ENCODE results near the gene ZNF780A. TPM values are rescaled to one million over a fixed set of nuclear protein-coding genes. Genes with fewer than 3 reads are reported as not detected.

ZNF780A gene
- total and polyA plus RNA-seq, 2 of the 8 experiments (the other 6 are each of a cell fraction or from before 2014, with no cell fraction given) = 3.5 to 12.0 TPM

DNA sequence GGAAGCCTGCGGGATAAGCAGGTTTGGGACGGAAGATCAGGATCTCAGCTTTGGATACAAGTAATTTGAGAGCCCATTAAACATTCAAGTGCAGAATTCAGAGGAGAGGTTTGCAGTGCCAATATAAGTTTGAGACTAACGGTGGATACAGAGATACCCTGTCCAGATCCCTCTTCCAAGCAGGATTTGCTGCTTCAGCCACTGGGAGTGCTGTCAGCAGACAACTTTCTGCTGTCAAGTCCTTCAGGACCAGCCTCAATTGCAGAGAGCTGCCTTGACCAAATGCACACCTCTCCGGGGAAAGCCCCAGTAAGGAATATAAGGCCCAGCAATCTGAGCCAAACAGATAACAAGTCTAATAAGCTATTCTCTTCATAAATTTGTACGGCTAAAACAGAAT, 46.1 kb upstream of the ZNF780A start:
- CTCF ChIA-PET (ENCODE audit: partially characterized antibody) = interaction anchor here (0.6 to 1.1 kb wide), 2 partner anchors 46 to 82 kb away, joined by 3 to 4 read pairs; partner anchors contain the start of gene TTC9B
- H4K91ac ChIP-seq (replicated peaks; ENCODE audit: insufficient read length, low read length) = no peak overlapping the region
- TF ChIP-seq, protein P1, sequence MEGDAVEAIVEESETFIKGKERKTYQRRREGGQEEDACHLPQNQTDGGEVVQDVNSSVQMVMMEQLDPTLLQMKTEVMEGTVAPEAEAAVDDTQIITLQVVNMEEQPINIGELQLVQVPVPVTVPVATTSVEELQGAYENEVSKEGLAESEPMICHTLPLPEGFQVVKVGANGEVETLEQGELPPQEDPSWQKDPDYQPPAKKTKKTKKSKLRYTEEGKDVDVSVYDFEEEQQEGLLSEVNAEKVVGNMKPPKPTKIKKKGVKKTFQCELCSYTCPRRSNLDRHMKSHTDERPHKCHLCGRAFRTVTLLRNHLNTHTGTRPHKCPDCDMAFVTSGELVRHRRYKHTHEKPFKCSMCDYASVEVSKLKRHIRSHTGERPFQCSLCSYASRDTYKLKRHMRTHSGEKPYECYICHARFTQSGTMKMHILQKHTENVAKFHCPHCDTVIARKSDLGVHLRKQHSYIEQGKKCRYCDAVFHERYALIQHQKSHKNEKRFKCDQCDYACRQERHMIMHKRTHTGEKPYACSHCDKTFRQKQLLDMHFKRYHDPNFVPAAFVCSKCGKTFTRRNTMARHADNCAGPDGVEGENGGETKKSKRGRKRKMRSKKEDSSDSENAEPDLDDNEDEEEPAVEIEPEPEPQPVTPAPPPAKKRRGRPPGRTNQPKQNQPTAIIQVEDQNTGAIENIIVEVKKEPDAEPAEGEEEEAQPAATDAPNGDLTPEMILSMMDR (IDR thresholded peaks at IDR 0.05; ENCODE audit: control extremely low read depth in 1 of 3, insufficient read depth in 1 of 3, low read depth in 1 of 3, low read length in 3 of 3) = peak in 2 of 3 experiments; percentile 16 to 20; a peak in 2 of 4 replicates
- TF ChIP-seq POLR2AphosphoS5 (IDR thresholded peaks at IDR 0.05; ENCODE audit: low read depth, low read length) (no peak), CREB1 (IDR thresholded peaks at IDR 0.05) (no peak), SRF (IDR thresholded peaks at IDR 0.05; ENCODE audit: low read depth, low read length) (no peak)
- TF ChIP-seq, protein P2, sequence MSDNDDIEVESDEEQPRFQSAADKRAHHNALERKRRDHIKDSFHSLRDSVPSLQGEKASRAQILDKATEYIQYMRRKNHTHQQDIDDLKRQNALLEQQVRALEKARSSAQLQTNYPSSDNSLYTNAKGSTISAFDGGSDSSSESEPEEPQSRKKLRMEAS (IDR thresholded peaks at IDR 0.05) = no peak
- no peak overlapping the region for H3K4ac ChIP-seq (replicated peaks; ENCODE audit: insufficient read length, low read depth, low read length)
- H2BK5ac ChIP-seq (ENCODE audit: low read depth, low read length) = no peak overlapping the region
- WGBS, 2 experiments (ENCODE audit: extremely low coverage in 1 of 2, insufficient coverage in 1 of 2, insufficient read length in 1 of 2, insufficient replicate concordance in 2 of 2, low coverage in 1 of 2, low lambda C conversion rate in 2 of 2, missing lambda C conversion rate in 1 of 2) = 87% methylated on average over 5 of the region's 5 CpGs; no CpG with 5 or more reads in 1 of the 2 experiments
- H3K4me1 ChIP-seq (replicated peaks in 1 of 4; ENCODE audit: control insufficient read depth in 3 of 4, insufficient read depth in 4 of 4, low read length in 3 of 4) = no peaks in the 10 kb centered on the region
- no peak overlapping the region for H3K4me3 ChIP-seq (ENCODE audit: extremely low read depth in 1 of 4, insufficient read depth in 2 of 4, low read depth in 3 of 4, low read length in 4 of 4)
- H3K4me2 ChIP-seq (ENCODE audit: insufficient read depth in 1 of 2, low read depth in 2 of 2, low read length in 2 of 2) = no peak overlapping the region
- no peak overlapping the region for H3K14ac ChIP-seq (ENCODE audit: insufficient read length)
- H3K36me3 ChIP-seq (ENCODE audit: control insufficient read depth in 2 of 4, insufficient read depth in 4 of 4, low read length in 3 of 4) = no peaks in the 10 kb centered on the region
- no peak overlapping the region for H4K5ac ChIP-seq (ENCODE audit: insufficient read length, low read depth, low read length)
- POLR2A ChIA-PET (ENCODE audit: partially characterized antibody) = no interaction called here
- H3K23me2 ChIP-seq (ENCODE audit: low read depth, low read length) = no peaks in the 10 kb centered on the region
- H2AFZ ChIP-seq (ENCODE audit: low read length) = no peak overlapping the region
- no peak for DNase-seq (ENCODE audit: low read depth in 1 of 2, low spot score in 2 of 2)
- no peak for FAIRE-seq
- H3K79me2 ChIP-seq (ENCODE audit: control insufficient read depth in 1 of 2, insufficient read depth in 2 of 2, low read length in 2 of 2) = no peaks in the 10 kb centered on the region
- H3K79me1 ChIP-seq (ENCODE audit: low read depth, low read length) = no peaks in the 10 kb centered on the region
- H3K56ac ChIP-seq (replicated peaks; ENCODE audit: insufficient read length, low read depth, low read length) = no peak overlapping the region
- no peak overlapping the region for H4K8ac ChIP-seq (ENCODE audit: extremely low read depth, insufficient read depth, low read length)
- H2AK5ac ChIP-seq (ENCODE audit: low read depth, low read length) = no peak overlapping the region
- H3K27ac ChIP-seq (ENCODE audit: low read depth, low read length) = no peak overlapping the region
- H3K9ac ChIP-seq (replicated peaks in 1 of 4; ENCODE audit: extremely low read depth in 1 of 4, low read depth in 3 of 4, low read length in 3 of 4) = no peak overlapping the region
- no peaks in the 10 kb centered on the region for H4K20me1 ChIP-seq (replicated peaks in 1 of 2; ENCODE audit: control insufficient read depth in 1 of 2, insufficient read depth in 2 of 2, low read length in 2 of 2)
- H3K23ac ChIP-seq (ENCODE audit: insufficient read length) = no peak overlapping the region
- H3K18ac ChIP-seq (ENCODE audit: extremely low read depth, low read length) = no peak overlapping the region
- H2BK120ac ChIP-seq (replicated peaks; ENCODE audit: low read depth, low read length) = no peak overlapping the region
- H2BK12ac ChIP-seq (ENCODE audit: low read depth, low read length) = no peak overlapping the region
- H3K9me3 ChIP-seq (ENCODE audit: insufficient read depth in 2 of 2, low read depth in 1 of 2, low read length in 1 of 2) = peaks cover 2 to 5% of the 10 kb centered on the region in 2 experiments; a peak in 2 of 4 replicates
- no peak overlapping the region for H2BK20ac ChIP-seq (ENCODE audit: low read length)
- no peaks in the 10 kb centered on the region; a peak in 1 of 7 replicates for H3K27me3 ChIP-seq (replicated peaks in 1 of 4; ENCODE audit: control insufficient read depth in 3 of 4, extremely low read depth in 1 of 4, insufficient read depth in 3 of 4, low read length in 3 of 4)
- no peak overlapping the region for H2BK15ac ChIP-seq (ENCODE audit: low read length)

All from H1 (cell line).